HEK293 (cell line): Measurements from ENCODE around the gene ANKRD13A.
A peak's percentile ranks its signal among the peaks of the same experiment; 100 is the strongest.

Experiments used
- KLF10 ChIP-seq: fragments of 450-650 bp; IDR thresholded peaks from 2 replicates; pipeline ENCODE4 v1.5.1; 2018; ENCODE audit warnings: missing biosample characterization, mild to moderate bottlenecking, missing genetic modification characterization
- KLF9 ChIP-seq: fragments of 450-650 bp; formaldehyde crosslinking; IDR thresholded peaks from 2 replicates; pipeline ENCODE4 v1.5.1; 2016; ENCODE audit warnings: missing biosample characterization, missing genetic modification characterization, low read depth
- MYNN ChIP-seq: fragments of 450-650 bp; formaldehyde crosslinking; IDR thresholded peaks from 2 replicates; pipeline ENCODE4 v1.5.1; 2016; ENCODE audit warnings: missing biosample characterization, missing genetic modification characterization, borderline replicate concordance
- PBX3 ChIP-seq: sonication (generic); formaldehyde crosslinking; IDR thresholded peaks from 2 replicates; pipeline ENCODE4 v1.8.1; 2022; ENCODE audit warnings: mild to moderate bottlenecking, moderate library complexity, missing genetic modification reagents
- RBAK ChIP-seq: fragments of 450-650 bp; formaldehyde crosslinking; IDR thresholded peaks from 2 replicates; pipeline ENCODE4 v1.5.1; 2016; ENCODE audit warnings: missing biosample characterization, missing genetic modification characterization
- REPIN1 ChIP-seq: fragments of 450-650 bp; formaldehyde crosslinking; IDR thresholded peaks from 2 replicates; pipeline ENCODE4 v1.5.1; 2017; ENCODE audit warnings: missing biosample characterization, missing genetic modification characterization, low read depth
- ZBTB17 ChIP-seq: fragments of 450-650 bp; formaldehyde crosslinking; IDR thresholded peaks from 2 replicates; pipeline ENCODE4 v1.5.1; 2016; ENCODE audit warnings: missing biosample characterization, missing genetic modification characterization
- ZBTB8A ChIP-seq: fragments of 450-650 bp; formaldehyde crosslinking; IDR thresholded peaks from 2 replicates; pipeline ENCODE4 v1.5.1; 2016; ENCODE audit warnings: missing biosample characterization, missing genetic modification characterization
- ZFP69B ChIP-seq: fragments of 450-650 bp; formaldehyde crosslinking; IDR thresholded peaks from 2 replicates; pipeline ENCODE4 v1.5.1; 2016; ENCODE audit warnings: missing biosample characterization, missing genetic modification characterization
- ZIC2 ChIP-seq: fragments of 450-650 bp; formaldehyde crosslinking; IDR thresholded peaks from 2 replicates; pipeline ENCODE4 v1.5.1; 2016; ENCODE audit warnings: missing biosample characterization, missing genetic modification characterization
- ZNF112 ChIP-seq: fragments of 450-650 bp; formaldehyde crosslinking; IDR thresholded peaks from 2 replicates; pipeline ENCODE4 v1.5.0; 2017; ENCODE audit warnings: missing biosample characterization, missing genetic modification characterization
- ZNF138 ChIP-seq: fragments of 450-650 bp; formaldehyde crosslinking; IDR thresholded peaks from 2 replicates; pipeline ENCODE4 v1.5.1; 2016; ENCODE audit warnings: missing biosample characterization, missing genetic modification characterization, borderline replicate concordance
- ZNF16 ChIP-seq: fragments of 450-650 bp; formaldehyde crosslinking; IDR thresholded peaks from 2 replicates; pipeline ENCODE4 v1.5.1; 2016; ENCODE audit warnings: low read depth, missing biosample characterization, missing genetic modification characterization
- ZNF274 ChIP-seq, 2 experiments: fragments of 200-500 bp in 1 of 2; fragments of 450-650 bp in 1 of 2; sonication (Bioruptor generic) in 1 of 2; formaldehyde crosslinking in 1 of 2; IDR thresholded peaks; 2 replicates each; pipeline versions ENCODE4 v1.5.1 to v1.6.1; 2014 to 2016; ENCODE audit warnings: borderline replicate concordance in 1 of 2, inconsistent platforms in 1 of 2, low read length in 1 of 2, missing biosample characterization in 1 of 2, missing genetic modification characterization in 1 of 2
- ZNF335 ChIP-seq: fragments of 450-650 bp; formaldehyde crosslinking; conservative IDR thresholded peaks from 2 replicates; pipeline ENCODE4 v1.5.1; 2016; ENCODE audit warnings: missing biosample characterization, missing genetic modification characterization
- ZNF341 ChIP-seq: fragments of 450-650 bp; formaldehyde crosslinking; IDR thresholded peaks from 2 replicates; pipeline ENCODE4; 2016; ENCODE audit warnings: low read depth, missing biosample characterization, missing genetic modification characterization
- ZNF366 ChIP-seq: fragments of 450-650 bp; formaldehyde crosslinking; conservative IDR thresholded peaks from 2 replicates; pipeline ENCODE4 v1.5.1; 2016; ENCODE audit warnings: missing biosample characterization, missing genetic modification characterization
- ZNF473 ChIP-seq: fragments of 450-650 bp; formaldehyde crosslinking; IDR thresholded peaks from 2 replicates; pipeline ENCODE4 v1.5.1; 2017; ENCODE audit warnings: missing biosample characterization, missing genetic modification characterization
- ZNF600 ChIP-seq: fragments of 450-650 bp; formaldehyde crosslinking; IDR thresholded peaks from 2 replicates; pipeline ENCODE4 v1.5.1; 2016; ENCODE audit warnings: missing biosample characterization, missing genetic modification characterization
- ZNF623 ChIP-seq: fragments of 450-650 bp; formaldehyde crosslinking; IDR thresholded peaks from 2 replicates; pipeline ENCODE4 v1.5.1; 2016; ENCODE audit warnings: missing biosample characterization, missing genetic modification characterization
- ZNF707 ChIP-seq: fragments of 450-650 bp; formaldehyde crosslinking; IDR thresholded peaks from 2 replicates; pipeline ENCODE4 v1.5.1; 2016; ENCODE audit warnings: missing biosample characterization, missing genetic modification characterization
- ZNF76 ChIP-seq: fragments of 450-650 bp; formaldehyde crosslinking; IDR thresholded peaks from 2 replicates; pipeline ENCODE4; 2016; ENCODE audit warnings: low read depth, missing biosample characterization, missing genetic modification characterization, borderline replicate concordance
- ZNF785 ChIP-seq: fragments of 450-650 bp; formaldehyde crosslinking; IDR thresholded peaks from 2 replicates; pipeline ENCODE4 v1.5.1; 2016; ENCODE audit warnings: missing biosample characterization, missing genetic modification characterization
- ZSCAN5A ChIP-seq: fragments of 450-650 bp; formaldehyde crosslinking; IDR thresholded peaks from 2 replicates; pipeline ENCODE4 v1.5.1; 2016; ENCODE audit warnings: missing biosample characterization, missing genetic modification characterization
- TF ChIP-seq, protein P1 (sequence below): fragments of 450-650 bp; formaldehyde crosslinking; IDR thresholded peaks from 2 replicates; pipeline ENCODE4 v1.5.1; 2016; ENCODE audit warnings: missing biosample characterization, missing genetic modification characterization
- TF ChIP-seq, protein P2 (sequence below): fragments of 450-650 bp; formaldehyde crosslinking; IDR thresholded peaks from 2 replicates; pipeline ENCODE4 v1.5.1; 2017; ENCODE audit warnings: missing biosample characterization, missing genetic modification characterization

Gene ANKRD13A

GRCh38 chr12:109995686-109996482 is 3.3 kb upstream of the ANKRD13A start, which contains the start of gene GIT2 (continued):
- TF ChIP-seq ZSCAN5A (tag by site-specific recombination) (peak; percentile 92; the same call in 1 of the 2 replicates), ZBTB17 (tag by site-specific recombination) (peak; percentile 61), ZNF76 (tag by site-specific recombination) (peak; percentile 80; the same call in 1 of the 2 replicates), ZNF112 (no peak), ZNF366 (tag by site-specific recombination) (0 out of 2 replicates have a peak, but pooled peaks have one; percentile 23), PBX3 (CRISPR knock-in tag) (no peak; the same call in 1 of the 2 replicates), ZNF341 (tag by site-specific recombination) (peak; percentile 91), ZNF473 (tag by site-specific recombination) (no peak), ZNF623 (no peak), REPIN1 (tag by site-specific recombination) (peak; percentile 74; the same call in 1 of the 2 replicates), ZNF707 (no peak), ZNF600 (tag by site-specific recombination) (peak; percentile 77; the same call in 1 of the 2 replicates), RBAK (tag by site-specific recombination) (no peak), MYNN (tag by site-specific recombination) (no peak), ZNF335 (peak; percentile 90), ZNF138 (tag by site-specific recombination) (no peak), ZIC2 (tag by site-specific recombination) (peak; percentile 53), ZBTB8A (tag by site-specific recombination) (peak; percentile 50; the same call in 1 of the 2 replicates), KLF9 (peak; percentile 64), KLF10 (tag by site-specific recombination) (no peak), ZNF785 (tag by site-specific recombination) (0 out of 2 replicates have a peak, but pooled peaks have one; percentile 21), ZFP69B (tag by site-specific recombination) (0 out of 2 replicates have a peak, but pooled peaks have one; percentile 19), ZNF16 (tag by site-specific recombination) (0 out of 2 replicates have a peak, but pooled peaks have one; percentile 17), ZNF274 (IDR thresholded peaks at IDR 0.05; ENCODE audit: low read length) (no peak), ZNF274 (tag by site-specific recombination; IDR thresholded peaks at IDR 0.05; ENCODE audit: borderline replicate concordance) (no peak)
- TF ChIP-seq, protein P1, sequence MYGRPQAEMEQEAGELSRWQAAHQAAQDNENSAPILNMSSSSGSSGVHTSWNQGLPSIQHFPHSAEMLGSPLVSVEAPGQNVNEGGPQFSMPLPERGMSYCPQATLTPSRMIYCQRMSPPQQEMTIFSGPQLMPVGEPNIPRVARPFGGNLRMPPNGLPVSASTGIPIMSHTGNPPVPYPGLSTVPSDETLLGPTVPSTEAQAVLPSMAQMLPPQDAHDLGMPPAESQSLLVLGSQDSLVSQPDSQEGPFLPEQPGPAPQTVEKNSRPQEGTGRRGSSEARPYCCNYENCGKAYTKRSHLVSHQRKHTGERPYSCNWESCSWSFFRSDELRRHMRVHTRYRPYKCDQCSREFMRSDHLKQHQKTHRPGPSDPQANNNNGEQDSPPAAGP (tag by site-specific recombination), result no peak
- TF ChIP-seq, protein P2, sequence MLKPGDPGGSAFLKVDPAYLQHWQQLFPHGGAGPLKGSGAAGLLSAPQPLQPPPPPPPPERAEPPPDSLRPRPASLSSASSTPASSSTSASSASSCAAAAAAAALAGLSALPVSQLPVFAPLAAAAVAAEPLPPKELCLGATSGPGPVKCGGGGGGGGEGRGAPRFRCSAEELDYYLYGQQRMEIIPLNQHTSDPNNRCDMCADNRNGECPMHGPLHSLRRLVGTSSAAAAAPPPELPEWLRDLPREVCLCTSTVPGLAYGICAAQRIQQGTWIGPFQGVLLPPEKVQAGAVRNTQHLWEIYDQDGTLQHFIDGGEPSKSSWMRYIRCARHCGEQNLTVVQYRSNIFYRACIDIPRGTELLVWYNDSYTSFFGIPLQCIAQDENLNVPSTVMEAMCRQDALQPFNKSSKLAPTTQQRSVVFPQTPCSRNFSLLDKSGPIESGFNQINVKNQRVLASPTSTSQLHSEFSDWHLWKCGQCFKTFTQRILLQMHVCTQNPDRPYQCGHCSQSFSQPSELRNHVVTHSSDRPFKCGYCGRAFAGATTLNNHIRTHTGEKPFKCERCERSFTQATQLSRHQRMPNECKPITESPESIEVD, result no peak
- TF ChIP-seq, all 188 proteins: peak for 50
